Cardiac septum (tissue), 1 donor: ENCODE results near the gene IL6R. TPM values are rescaled to one million over a fixed set of nuclear protein-coding genes. Genes with fewer than 3 reads are reported as not detected.
A peak's percentile ranks its signal among the peaks of the same experiment; 100 is the strongest.

Source experiments
- DNase-seq: peaks from one replicate; pipeline ENCODE4 v3.0.0-alpha.2; 2020; ENCODE audit warnings: low spot score
- intact Hi-C: fragments of 100-400 bp; cut with DNase I; formaldehyde crosslinking; loops from one replicate; pipeline ENCODE4 v1.14.0; 2022
- total RNA-seq: library from RNA; stranded (reverse); fragmentation: NEBNext Ultra II Directional; extraction: Animal tissue kit (Norgen Biotek cat#: 25700); gene quantifications from one replicate; pipeline ENCODE4 v1.2.1, GENCODE V29; 2021
- donor health status: DM: no; HTN: no; CAD: no.

Gene IL6R
- total RNA-seq, 1 donor from 2014 or later = 5.2 TPM

- no peak for DNase-seq
- intact Hi-C loops = no loop called here
These were observed 37.0 kb downstream of the IL6R start for GRCh38 chr1:154442006-154442740.

- no peak for DNase-seq
- intact Hi-C loops = no loop called here
These were observed 38.3 kb downstream of the IL6R start for GRCh38 chr1:154443274-154444013.

GRCh38 chr1:154445040-154445472 is 39.9 kb downstream of the IL6R start:
- DNase-seq = no peak
- intact Hi-C loops = no loop called here

GRCh38 chr1:154446292-154446691 is 41.1 kb downstream of the IL6R start:
- intact Hi-C loops = no loop called here
- no peak for DNase-seq

- no peak for DNase-seq
- intact Hi-C loops = no loop called here
These were observed 41.6 kb downstream of the IL6R start for GRCh38 chr1:154446789-154447188.

- no peak for DNase-seq
- intact Hi-C loops = no loop called here
These were observed 43.2 kb downstream of the IL6R start for GRCh38 chr1:154448331-154448811.

- no peak for DNase-seq
- intact Hi-C loops = no loop called here
These were observed 48.0 kb downstream of the IL6R start for GRCh38 chr1:154453161-154453560.

- no peak for DNase-seq
- intact Hi-C loops = no loop called here
These were observed 48.6 kb downstream of the IL6R start for GRCh38 chr1:154453574-154454352.

GRCh38 chr1:154454386-154455120 is 49.4 kb downstream of the IL6R start:
- intact Hi-C loops = no loop called here
- DNase-seq = peak; percentile 64

- intact Hi-C loops = no loop called here
- peak; percentile 76 for DNase-seq
These were observed 51.5 kb downstream of the IL6R start for GRCh38 chr1:154456631-154457030.

- DNase-seq = peak; percentile 43
- intact Hi-C loops = no loop called here
These were observed 53.9 kb downstream of the IL6R start for GRCh38 chr1:154459080-154459479.

GRCh38 chr1:154460695-154461260 is 55.6 kb downstream of the IL6R start:
- intact Hi-C loops = loop anchor here (5.0 kb wide), 1 partner anchor 58 kb away; no protein-coding TSS in a partner anchor
- peak; percentile 62 for DNase-seq

- intact Hi-C loops = loop anchor here (5.0 kb wide), 1 partner anchor 61 kb away; no protein-coding TSS in a partner anchor
These were observed 58.4 kb downstream of the IL6R start for GRCh38 chr1:154463512-154463990.

GRCh38 chr1:154465621-154466195 is 60.6 kb downstream of the IL6R start:
- intact Hi-C loops = no loop called here

More at GRCh38 chr1:154463512-154463990, 58.4 kb downstream of the IL6R start:
- peak; percentile 56 for DNase-seq

GRCh38 chr1:154466206-154466605 is 61.1 kb downstream of the IL6R start:
- intact Hi-C loops = no loop called here
- no peak for DNase-seq

More at GRCh38 chr1:154465621-154466195, 60.6 kb downstream of the IL6R start:
- DNase-seq = peak; percentile 35

- intact Hi-C loops = no loop called here
- DNase-seq = no peak
These were observed 61.8 kb downstream of the IL6R start for GRCh38 chr1:154466921-154467417.

- peak; percentile 27 for DNase-seq
- intact Hi-C loops = no loop called here
These were observed 62.4 kb downstream of the IL6R start for GRCh38 chr1:154467434-154468102.
